DOHH2 (cell line): Measurements from ENCODE around the gene PCSK5.
"Not testable (repeated sequence)": the region's sequence is repeated elsewhere in the genome, so short reads cannot be mapped to it uniquely, and the experiment has no call there.

Experiments
- H3F3A ChIP-seq: fragments of 200-600 bp; sonication (generic), shearing (Covaris generic); 2 replicates; pipeline ENCODE4 v1.6.0; 2016; ENCODE audit warnings: antibody characterized with exemption, mild to moderate bottlenecking; ENCODE audit not compliant: control insufficient read depth, insufficient read depth
- H3K27ac ChIP-seq: fragments of 200-600 bp; sonication (generic); 2 replicates; pipeline ENCODE4 v1.5.1; 2014; ENCODE audit warnings: low read depth, mild to moderate bottlenecking, low read length, moderate library complexity
- H3K27me3 ChIP-seq: fragments of 200-600 bp; sonication (generic); 2 replicates; pipeline ENCODE4 v1.6.1; 2014; ENCODE audit warnings: mild to moderate bottlenecking, low read length, mixed read lengths; ENCODE audit not compliant: control insufficient read depth
- H3K36me3 ChIP-seq: fragments of 200-600 bp; sonication (generic); 2 replicates; pipeline ENCODE4 v1.6.1; 2014; ENCODE audit warnings: mild to moderate bottlenecking, low read length, moderate library complexity, mixed read lengths; ENCODE audit not compliant: control insufficient read depth
- H3K4me1 ChIP-seq: fragments of 200-600 bp; sonication (generic); 2 replicates; pipeline ENCODE4 v1.6.1; 2014; ENCODE audit warnings: mild to moderate bottlenecking, low read length, mixed read lengths; ENCODE audit not compliant: control insufficient read depth
- H3K4me2 ChIP-seq: fragments of 200-600 bp; sonication (generic); 2 replicates; pipeline ENCODE4 v1.6.0; 2014; ENCODE audit warnings: mild to moderate bottlenecking, low read length, moderate library complexity
- H3K4me3 ChIP-seq: fragments of 200-600 bp; sonication (generic); 2 replicates; pipeline ENCODE4 v1.5.1; 2014; ENCODE audit warnings: mild to moderate bottlenecking, low read length, mixed read lengths
- H3K79me2 ChIP-seq: fragments of 200-600 bp; sonication (generic); 2 replicates; pipeline ENCODE4 v1.6.1; 2014; ENCODE audit warnings: mild to moderate bottlenecking, low read length, mixed read lengths; ENCODE audit not compliant: control insufficient read depth
- H3K9me2 ChIP-seq: fragments of 200-600 bp; sonication (generic); replicated peaks from 2 replicates; pipeline ENCODE4 v1.6.1; 2014; ENCODE audit warnings: mild to moderate bottlenecking, low read length, mixed read lengths; ENCODE audit not compliant: control insufficient read depth
- H3K9me3 ChIP-seq: fragments of 200-600 bp; sonication (generic); 2 replicates; pipeline ENCODE4 v1.6.1; 2014; ENCODE audit warnings: antibody characterized with exemption, low read length, mixed read lengths; ENCODE audit not compliant: control insufficient read depth, insufficient read depth
- H4K20me1 ChIP-seq: fragments of 200-600 bp; sonication (generic); 2 replicates; pipeline ENCODE4 v1.6.0; 2014; ENCODE audit warnings: low read depth, mild to moderate bottlenecking, antibody characterized with exemption, low read length, moderate library complexity; ENCODE audit not compliant: control insufficient read depth, insufficient read depth
- EZH2phosphoT487 ChIP-seq: fragments of 200-600 bp; sonication (generic); IDR thresholded peaks from 2 replicates; pipeline ENCODE4 v1.6.1; 2017; ENCODE audit warnings: borderline replicate concordance, mild to moderate bottlenecking, antibody characterized with exemption, low read length, moderate library complexity, mixed read lengths
- TF ChIP-seq, protein P1 (sequence below): fragments of 200-600 bp; sonication (generic); IDR thresholded peaks from one replicate; pipeline ENCODE4 v1.5.1; 2014; ENCODE audit warnings: antibody characterized with exemption, mild to moderate bottlenecking, low read depth, low read length; ENCODE audit not compliant: poor library complexity, severe bottlenecking

The PCSK5 gene

DNA sequence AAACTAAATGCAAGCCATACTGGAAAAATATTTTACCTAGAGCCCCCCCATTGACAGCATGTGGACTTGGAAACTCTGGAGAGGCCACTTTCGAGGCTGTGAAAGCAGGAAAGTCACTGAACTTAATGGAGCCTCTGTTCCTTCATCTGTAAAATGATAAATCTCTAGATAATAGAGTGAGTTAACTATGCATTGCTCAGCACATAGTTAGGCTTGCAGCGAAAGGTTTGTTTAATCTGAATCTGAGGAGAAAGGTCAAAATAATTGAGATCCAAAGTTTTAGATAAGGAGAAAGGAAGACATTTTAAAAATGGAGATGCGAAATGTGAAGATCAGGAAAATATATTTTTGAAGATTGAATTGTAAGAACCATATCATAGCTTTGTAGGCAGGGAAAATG lies 4.6 kb downstream of the PCSK5 start:
- H4K20me1 ChIP-seq, result no peaks in the 10 kb centered on the region
- TF ChIP-seq EZH2phosphoT487, result no peak
- TF ChIP-seq, protein P1, sequence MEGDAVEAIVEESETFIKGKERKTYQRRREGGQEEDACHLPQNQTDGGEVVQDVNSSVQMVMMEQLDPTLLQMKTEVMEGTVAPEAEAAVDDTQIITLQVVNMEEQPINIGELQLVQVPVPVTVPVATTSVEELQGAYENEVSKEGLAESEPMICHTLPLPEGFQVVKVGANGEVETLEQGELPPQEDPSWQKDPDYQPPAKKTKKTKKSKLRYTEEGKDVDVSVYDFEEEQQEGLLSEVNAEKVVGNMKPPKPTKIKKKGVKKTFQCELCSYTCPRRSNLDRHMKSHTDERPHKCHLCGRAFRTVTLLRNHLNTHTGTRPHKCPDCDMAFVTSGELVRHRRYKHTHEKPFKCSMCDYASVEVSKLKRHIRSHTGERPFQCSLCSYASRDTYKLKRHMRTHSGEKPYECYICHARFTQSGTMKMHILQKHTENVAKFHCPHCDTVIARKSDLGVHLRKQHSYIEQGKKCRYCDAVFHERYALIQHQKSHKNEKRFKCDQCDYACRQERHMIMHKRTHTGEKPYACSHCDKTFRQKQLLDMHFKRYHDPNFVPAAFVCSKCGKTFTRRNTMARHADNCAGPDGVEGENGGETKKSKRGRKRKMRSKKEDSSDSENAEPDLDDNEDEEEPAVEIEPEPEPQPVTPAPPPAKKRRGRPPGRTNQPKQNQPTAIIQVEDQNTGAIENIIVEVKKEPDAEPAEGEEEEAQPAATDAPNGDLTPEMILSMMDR, result no peak
- no peaks in the 10 kb centered on the region for H3K36me3 ChIP-seq
- H3F3A ChIP-seq, result no peaks in the 10 kb centered on the region
- no peaks in the 10 kb centered on the region for H3K9me3 ChIP-seq
- H3K4me1 ChIP-seq, result no peaks in the 10 kb centered on the region
- H3K79me2 ChIP-seq, result no peaks in the 10 kb centered on the region
- no peak overlapping the region for H3K4me2 ChIP-seq
- no peaks in the 10 kb centered on the region for H3K9me2 ChIP-seq
- H3K27me3 ChIP-seq, result peaks cover 14% of the 10 kb centered on the region
- no peak overlapping the region for H3K27ac ChIP-seq
- no peak overlapping the region for H3K4me3 ChIP-seq

DNA sequence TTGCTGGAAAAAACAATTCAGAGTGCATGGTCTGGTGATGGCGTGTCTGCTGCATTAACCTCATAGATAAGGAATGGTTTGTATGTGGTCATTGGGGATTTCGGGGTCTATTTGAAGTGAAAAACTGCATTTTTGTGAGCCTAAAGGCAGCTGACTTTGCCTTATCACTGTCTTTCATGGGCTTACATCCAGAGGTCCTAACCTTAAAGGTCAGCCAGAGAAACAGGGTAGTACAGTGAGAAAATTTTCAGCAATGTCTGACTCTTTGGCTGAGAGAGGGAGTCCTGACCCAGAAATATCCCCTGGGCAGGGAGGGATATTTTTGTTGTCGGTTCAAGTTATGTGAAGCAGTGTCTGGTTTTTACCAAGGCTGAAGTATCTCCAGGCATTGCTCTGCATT lies 5.7 kb downstream of the PCSK5 start:
- no peaks in the 10 kb centered on the region for H3K9me3 ChIP-seq
- TF ChIP-seq, protein P1, result no peak
- TF ChIP-seq EZH2phosphoT487, result no peak
- H3K4me3 ChIP-seq, result no peak overlapping the region
- H3K27ac ChIP-seq, result no peak overlapping the region
- no peaks in the 10 kb centered on the region for H3K36me3 ChIP-seq
- no peaks in the 10 kb centered on the region for H3F3A ChIP-seq
- no peaks in the 10 kb centered on the region for H4K20me1 ChIP-seq
- no peaks in the 10 kb centered on the region for H3K4me1 ChIP-seq
- H3K9me2 ChIP-seq, result no peaks in the 10 kb centered on the region
- H3K27me3 ChIP-seq, result peaks cover 9% of the 10 kb centered on the region; the same call in 1 of the 2 replicates
- H3K4me2 ChIP-seq, result no peak overlapping the region
- no peaks in the 10 kb centered on the region for H3K79me2 ChIP-seq

DNA sequence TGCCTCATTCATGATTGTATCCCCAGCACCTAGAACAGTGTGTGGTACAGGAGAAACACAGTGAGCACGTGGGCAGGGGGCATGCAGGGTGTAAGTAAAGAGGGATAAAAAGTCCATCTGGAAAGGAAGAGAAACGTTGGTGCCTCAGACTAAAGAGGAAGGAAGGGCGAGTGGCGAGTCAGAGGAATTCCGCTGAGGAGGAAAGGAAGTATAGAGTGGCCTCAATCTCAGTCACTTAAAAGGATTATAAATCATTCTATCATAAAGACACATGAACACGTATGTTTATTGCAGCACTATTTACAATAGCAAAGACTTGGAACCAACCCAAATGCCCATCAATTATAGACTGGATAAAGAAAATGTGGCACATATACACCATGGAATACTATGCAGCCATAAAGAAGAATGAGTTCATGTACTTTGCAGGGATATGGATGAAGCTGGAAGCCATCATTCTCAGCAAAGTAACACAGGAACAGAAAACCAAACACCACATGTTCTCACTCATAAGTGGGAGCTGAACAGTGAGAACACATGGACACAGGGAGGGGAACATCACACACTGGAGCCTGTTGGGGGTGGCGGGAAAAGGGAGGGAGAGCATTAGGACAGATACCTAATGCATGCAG lies 10.5 kb downstream of the PCSK5 start:
- not testable (repeated sequence) for H3K36me3 ChIP-seq, H3K79me2 ChIP-seq, H3K9me2 ChIP-seq, H4K20me1 ChIP-seq, H3K4me1 ChIP-seq, H3K4me2 ChIP-seq, H3F3A ChIP-seq, H3K4me3 ChIP-seq, H3K27ac ChIP-seq, H3K9me3 ChIP-seq, H3K27me3 ChIP-seq

DNA sequence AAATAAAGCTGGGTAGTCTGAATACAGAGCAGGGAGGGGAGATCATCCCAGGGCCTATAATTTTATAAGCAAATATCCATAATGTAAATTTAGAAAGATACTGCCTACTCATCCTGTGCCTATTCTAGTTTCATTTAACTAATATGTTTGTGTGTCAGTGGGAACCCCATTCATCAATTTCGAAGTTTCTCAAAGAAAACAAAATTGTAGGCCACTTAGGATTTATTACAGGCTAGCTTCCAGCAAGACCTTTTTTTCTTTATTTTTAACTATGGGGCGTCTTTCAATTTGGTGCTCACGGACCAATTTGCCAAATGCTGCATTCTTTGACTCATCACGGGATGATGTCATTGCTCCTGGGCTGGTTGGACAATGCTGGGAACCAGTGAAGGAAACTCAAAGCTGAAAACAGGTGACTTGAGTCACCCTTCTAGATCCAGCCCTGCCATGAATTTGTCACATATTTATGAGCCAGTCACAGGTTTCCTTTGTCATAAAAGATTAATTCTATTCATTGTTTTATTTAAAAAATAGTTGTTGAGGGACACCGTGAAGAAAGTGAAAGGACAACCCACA lies 13.4 kb downstream of the PCSK5 start:
- Histone ChIP-seq H3K79me2 (no peaks in the 10 kb centered on the region), H3K4me3 (no peak overlapping the region), H3K4me2 (no peak overlapping the region), H4K20me1 (no peaks in the 10 kb centered on the region), H3F3A (no peaks in the 10 kb centered on the region), H3K9me2 (no peaks in the 10 kb centered on the region), H3K27ac (no peak overlapping the region), H3K36me3 (no peaks in the 10 kb centered on the region), H3K27me3 (no peaks in the 10 kb centered on the region), H3K9me3 (no peaks in the 10 kb centered on the region), H3K4me1 (no peaks in the 10 kb centered on the region)
- TF ChIP-seq, protein P1, result no peak
- no peak for TF ChIP-seq EZH2phosphoT487
